ENCODE measurements around the gene KPNA4. TPM values are rescaled to one million over a fixed set of nuclear protein-coding genes. Genes with fewer than 3 reads are reported as not detected.
"Not testable (repeated sequence)": the region's sequence is repeated elsewhere in the genome, so short reads cannot be mapped to it uniquely, and the experiment has no call there.

Gene KPNA4
- total RNA-seq, 2 donors from 2014 or later = 63.1 to 69.4 TPM

- Mint-ChIP-seq H3K27me3 (peaks cover 5 to 19% of the 10 kb centered on the region in 2 donors), H3K36me3 (peaks cover 8% of the 10 kb centered on the region), H3K27ac (no peak overlapping the region), H3K9me3 (peaks cover 5% of the 10 kb centered on the region), H3K4me3 (no peak overlapping the region), H3K4me1 (ENCODE audit: low read depth in 2 of 2) (no peaks in the 10 kb centered on the region)
- ATAC-seq (no peak), DNase-seq (ENCODE audit: low spot score) (no peak)
Measured at GRCh38 chr3:160471892-160472291, 93.5 kb downstream of the KPNA4 start.

- Mint-ChIP-seq H3K9me3 (peaks cover 5% of the 10 kb centered on the region), H3K36me3 (peaks cover 8% of the 10 kb centered on the region), H3K4me3 (no peak overlapping the region), H3K4me1 (ENCODE audit: low read depth in 2 of 2) (no peaks in the 10 kb centered on the region), H3K27ac (no peak overlapping the region), H3K27me3 (peaks cover 5 to 22% of the 10 kb centered on the region in 2 donors)
- ATAC-seq = no peak
- no peak for DNase-seq (ENCODE audit: low spot score)
Measured at GRCh38 chr3:160470181-160470580, 95.2 kb downstream of the KPNA4 start.

GRCh38 chr3:160464971-160465370 lies 100.4 kb downstream of the KPNA4 start:
- ATAC-seq (no peak), DNase-seq (ENCODE audit: low spot score) (no peak)
- no peaks in the 10 kb centered on the region for H3K4me1 Mint-ChIP-seq (ENCODE audit: low read depth in 2 of 2)
- H3K4me3 Mint-ChIP-seq = no peak overlapping the region
- H3K27ac Mint-ChIP-seq = no peak overlapping the region
- H3K9me3 Mint-ChIP-seq = peaks cover 5% of the 10 kb centered on the region
- peaks cover 11 to 28% of the 10 kb centered on the region in 2 donors for H3K27me3 Mint-ChIP-seq
- H3K36me3 Mint-ChIP-seq = peaks cover 7% of the 10 kb centered on the region

- Mint-ChIP-seq H3K9me3 (no peaks in the 10 kb centered on the region), H3K27me3 (peaks cover 11 to 22% of the 10 kb centered on the region in 2 donors), H3K4me1 (ENCODE audit: low read depth in 2 of 2) (no peaks in the 10 kb centered on the region), H3K36me3 (peaks cover under 1% of the 10 kb centered on the region), H3K27ac (no peak overlapping the region), H3K4me3 (no peak overlapping the region)
- DNase-seq (ENCODE audit: low spot score) = no peak
- ATAC-seq = no peak
Measured at GRCh38 chr3:160464321-160464720, 101.0 kb downstream of the KPNA4 start.

GRCh38 chr3:160460033-160460432 lies 105.3 kb downstream of the KPNA4 start:
- Mint-ChIP-seq H3K27me3 (peaks cover 6 to 10% of the 10 kb centered on the region in 2 donors), H3K36me3 (no peaks in the 10 kb centered on the region), H3K9me3 (no peaks in the 10 kb centered on the region), H3K27ac (no peak overlapping the region), H3K4me3 (no peak overlapping the region), H3K4me1 (ENCODE audit: low read depth in 2 of 2) (no peaks in the 10 kb centered on the region)
- DNase-seq (ENCODE audit: low spot score) (no peak), ATAC-seq (peak; percentile 38 to 45)

- H3K36me3 Mint-ChIP-seq = no peaks in the 10 kb centered on the region
- H3K27me3 Mint-ChIP-seq = peaks cover 6 to 10% of the 10 kb centered on the region in 2 donors
- DNase-seq (ENCODE audit: low spot score) (no peak), ATAC-seq (peak in 1 of 2 donors; percentile 48)
- H3K27ac Mint-ChIP-seq = no peak overlapping the region
- no peaks in the 10 kb centered on the region for H3K4me1 Mint-ChIP-seq (ENCODE audit: low read depth in 2 of 2)
- no peaks in the 10 kb centered on the region for H3K9me3 Mint-ChIP-seq
- no peak overlapping the region for H3K4me3 Mint-ChIP-seq
Measured at GRCh38 chr3:160459450-160459970, 105.9 kb downstream of the KPNA4 start.

- ATAC-seq (no peak), DNase-seq (ENCODE audit: low spot score) (no peak)
- Mint-ChIP-seq H3K4me1 (ENCODE audit: low read depth in 2 of 2) (no peaks in the 10 kb centered on the region), H3K27me3 (peaks cover 6 to 7% of the 10 kb centered on the region in 2 donors), H3K9me3 (no peaks in the 10 kb centered on the region), H3K4me3 (no peak overlapping the region), H3K27ac (no peak overlapping the region), H3K36me3 (no peaks in the 10 kb centered on the region)
Measured at GRCh38 chr3:160458151-160458550, 107.2 kb downstream of the KPNA4 start.

GRCh38 chr3:160455846-160456245 lies 109.5 kb downstream of the KPNA4 start:
- H3K27me3 Mint-ChIP-seq = peaks cover 0 to 2% of the 10 kb centered on the region in 2 donors
- no peak overlapping the region for H3K27ac Mint-ChIP-seq
- no peaks in the 10 kb centered on the region for H3K36me3 Mint-ChIP-seq
- ATAC-seq (no peak), DNase-seq (ENCODE audit: low spot score) (no peak)
- no peaks in the 10 kb centered on the region for H3K4me1 Mint-ChIP-seq (ENCODE audit: low read depth in 2 of 2)
- no peaks in the 10 kb centered on the region for H3K9me3 Mint-ChIP-seq
- no peak overlapping the region for H3K4me3 Mint-ChIP-seq

- no peak for DNase-seq (ENCODE audit: low spot score)
- no peak for ATAC-seq
- Mint-ChIP-seq H3K9me3 (no peaks in the 10 kb centered on the region), H3K27me3 (peaks cover 0 to 2% of the 10 kb centered on the region in 2 donors), H3K27ac (no peak overlapping the region), H3K4me3 (no peak overlapping the region), H3K4me1 (ENCODE audit: low read depth in 2 of 2) (peaks cover 4 to 7% of the 10 kb centered on the region in 2 donors), H3K36me3 (no peaks in the 10 kb centered on the region)
Measured at GRCh38 chr3:160454995-160455394, 110.4 kb downstream of the KPNA4 start.

- not testable (repeated sequence) for H3K27ac Mint-ChIP-seq; ATAC-seq; DNase-seq (ENCODE audit: low spot score); H3K36me3 Mint-ChIP-seq; H3K4me3 Mint-ChIP-seq; H3K27me3 Mint-ChIP-seq; H3K9me3 Mint-ChIP-seq
- H3K4me1 Mint-ChIP-seq (ENCODE audit: low read depth in 2 of 2) = peaks cover 18% of the 10 kb centered on the region in 2 donors
Measured at GRCh38 chr3:160452251-160452650, 113.1 kb downstream of the KPNA4 start.

GRCh38 chr3:160451602-160452001 lies 113.8 kb downstream of the KPNA4 start:
- Mint-ChIP-seq H3K36me3 (no peaks in the 10 kb centered on the region), H3K4me1 (ENCODE audit: low read depth in 2 of 2) (peaks cover 18% of the 10 kb centered on the region in 2 donors), H3K9me3 (no peaks in the 10 kb centered on the region), H3K27me3 (no peaks in the 10 kb centered on the region), H3K27ac (no peak overlapping the region), H3K4me3 (no peak overlapping the region)
- ATAC-seq (no peak), DNase-seq (ENCODE audit: low spot score) (no peak)

- Mint-ChIP-seq H3K27me3 (no peaks in the 10 kb centered on the region), H3K36me3 (peaks cover 5% of the 10 kb centered on the region), H3K9me3 (no peaks in the 10 kb centered on the region), H3K27ac (peak overlapping the region; percentile 91 to 98), H3K4me1 (ENCODE audit: low read depth in 2 of 2) (peaks cover 21 to 23% of the 10 kb centered on the region in 2 donors), H3K4me3 (peak overlapping the region; percentile 99)
- ATAC-seq (no peak), DNase-seq (ENCODE audit: low spot score) (no peak)
Measured at GRCh38 chr3:160450846-160451245, 114.5 kb downstream of the KPNA4 start.

- peak; percentile 98 for DNase-seq (ENCODE audit: low spot score)
- H3K27me3 Mint-ChIP-seq = no peaks in the 10 kb centered on the region
- H3K4me3 Mint-ChIP-seq = peak within 1 kb of the TSS; percentile 99
- peak; percentile 97 for ATAC-seq
- no peaks in the 10 kb centered on the region for H3K9me3 Mint-ChIP-seq
- H3K27ac Mint-ChIP-seq = peak within 1 kb of the TSS; percentile 91 to 98
- peaks cover 22 to 23% of the 10 kb centered on the region in 2 donors for H3K4me1 Mint-ChIP-seq (ENCODE audit: low read depth in 2 of 2)
- H3K36me3 Mint-ChIP-seq = peaks cover 5% of the 10 kb centered on the region
Measured at GRCh38 chr3:160449636-160450598, 115.5 kb downstream of the KPNA4 start, which contains the start of gene TRIM59. Gene TRIM59, minus strand, starts transcription at chr3:160449786. Its CDS starts 10,603 bp downstream, at chr3:160439183.
